A673 (cell line): Measurements from ENCODE around the gene CRACR2B.

Experiments used
- CTCF ChIP-seq: fragments of 300-800, 200-600 bp; sonication (generic); conservative IDR thresholded peaks from 2 replicates; pipeline ENCODE4 v1.5.1; 2017; ENCODE audit warnings: low read depth, mild to moderate bottlenecking, antibody characterized with exemption, low read length, moderate library complexity, mixed read lengths
- EZH2 ChIP-seq: fragments of 200-600 bp; sonication (generic); IDR thresholded peaks from 2 replicates; pipeline ENCODE4 v1.6.1; 2017; ENCODE audit warnings: borderline replicate concordance, low read depth, mild to moderate bottlenecking, mixed read lengths, antibody characterized with exemption, low read length; ENCODE audit not compliant: poor library complexity, severe bottlenecking

DNA sequence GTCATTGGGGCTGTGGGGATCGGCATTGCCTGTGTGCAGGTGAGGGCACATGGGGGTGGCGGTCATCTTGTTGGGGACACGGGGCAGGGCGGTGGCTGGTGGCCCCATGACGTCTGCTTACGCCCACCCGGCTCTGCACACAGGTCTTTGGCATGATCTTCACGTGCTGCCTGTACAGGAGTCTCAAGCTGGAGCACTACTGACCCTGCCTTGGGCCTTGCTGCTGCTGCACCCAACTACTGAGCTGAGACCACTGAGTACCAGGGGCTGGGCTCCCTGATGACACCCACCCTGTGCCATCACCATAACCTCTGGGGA is 10.2 kb downstream of the CRACR2B start:
- no peak for TF ChIP-seq CTCF
- TF ChIP-seq EZH2: no peak
